MCF 10A (cell line): ENCODE data around the gene DNAJB9. TPM values are rescaled to one million over a fixed set of nuclear protein-coding genes. Genes with fewer than 3 reads are reported as not detected.

Experiments used
- Bru-seq: library from RNA; stranded (reverse); fragments of 400-500 nt; gene quantifications from one replicate; lab custom pipeline; 2021; lab: Mats Ljungman, UMichigan
- BruChase-seq, 2 experiments: library from RNA; stranded (reverse); fragments of 400-500 nt; gene quantifications; one replicate each; lab custom pipeline; 2021; lab: Mats Ljungman, UMichigan
- BruUV-seq: library from RNA; stranded (reverse); fragments of 400-500 nt; replicated peaks from 2 replicates; lab custom pipeline; 2021; lab: Mats Ljungman, UMichigan
- CTCF ChIA-PET: fragments of 300-600 bp; sonication (Branson Sonifier 250); formaldehyde crosslinking; extraction: SDS; loops from one replicate; lab custom pipeline; 2021; ENCODE audit warnings: antibody characterized with exemption, inconsistent platforms; lab: Yijun Ruan, JAX
- POLR2A ChIA-PET: fragments of 300-600, 350-650 bp; sonication (Branson Sonifier 250); formaldehyde crosslinking; extraction: SDS; loops from one replicate; lab custom pipeline; 2020; ENCODE audit warnings: antibody characterized with exemption, inconsistent platforms; lab: Yijun Ruan, JAX
- DNase-seq: peaks from one replicate; pipeline ENCODE4 v3.0.0-alpha.2; 2018; ENCODE audit not compliant: unreplicated experiment
- H3K27ac Mint-ChIP-seq: one replicate; pipeline ENCODE4 v1.8.0; 2022; ENCODE audit warnings: mild to moderate bottlenecking, low read depth, mixed read lengths; ENCODE audit not compliant: unreplicated experiment
- H3K27me3 Mint-ChIP-seq: one replicate; pipeline ENCODE4 v1.8.0; 2022; ENCODE audit warnings: mixed read lengths; ENCODE audit not compliant: insufficient read depth, unreplicated experiment
- H3K36me3 Mint-ChIP-seq: one replicate; pipeline ENCODE4 v1.8.0; 2022; ENCODE audit warnings: mild to moderate bottlenecking, moderate library complexity, mixed read lengths; ENCODE audit not compliant: insufficient read depth, unreplicated experiment
- H3K4me1 Mint-ChIP-seq: one replicate; pipeline ENCODE4 v1.8.0; 2022; ENCODE audit warnings: mixed read lengths; ENCODE audit not compliant: insufficient read depth, unreplicated experiment
- H3K4me3 Mint-ChIP-seq: one replicate; pipeline ENCODE4 v1.8.0; 2022; ENCODE audit warnings: mild to moderate bottlenecking, moderate library complexity, mixed read lengths; ENCODE audit not compliant: unreplicated experiment
- H3K9me3 Mint-ChIP-seq: one replicate; pipeline ENCODE4 v1.8.0; 2022; ENCODE audit warnings: mixed read lengths; ENCODE audit not compliant: unreplicated experiment
- CTCF ChIP-seq: fragments of 200-600 bp; IDR thresholded peaks from one replicate; pipeline ENCODE4 v1.8.0; 2022; ENCODE audit warnings: antibody characterized with exemption, mild to moderate bottlenecking; ENCODE audit not compliant: unreplicated experiment
- intact Hi-C: fragments of 100-400 bp; cut with micrococcal nuclease; formaldehyde crosslinking; loops from 2 replicates; pipeline ENCODE4 v1.14.1; 2022
- long read RNA-seq: library from polyadenylated mRNA; stranded (forward); transcript quantifications from one replicate; pipeline ENCODE4 v2.0.0, GENCODE V29; 2022
- total RNA-seq: library from RNA; stranded (reverse); gene quantifications from 2 replicates; pipeline ENCODE4 v1.2.3, GENCODE V29; 2022

The DNAJB9 gene
- 43.4 and 45.9 TPM in 2 replicates for total RNA-seq
- percentile 98 among the genes with signal in this experiment for Bru-seq, nascent RNA
- percentile 92 among the genes with signal in this experiment for BruChase-seq, experiment 1, labeled RNA remaining after a 6-hour chase
- percentile 100 among the genes with signal in this experiment for BruChase-seq, experiment 2, labeled RNA remaining after a 2-hour chase
- long read RNA-seq, transcript DNAJB9-201 (3 exons, 2,715 nt): major isoform, 206 of 211 reads
- long read RNA-seq, partial matches to known transcripts: 1 of 211 reads
- long read RNA-seq, other reads (novel, unspliced or antisense): 4 of 211 reads

GRCh38 chr7:108569381-108570145, at the start of gene DNAJB9, which contains the start of gene THAP5:
Gene DNAJB9, plus strand, starts transcription at chr7:108569874. Its CDS starts 1,853 bp downstream, at chr7:108571727.
Gene THAP5, minus strand, starts transcription at chr7:108569706. Its CDS starts 137 bp downstream, at chr7:108569569.
- ChIA-PET POLR2A (interaction anchor here (0.6 to 4.6 kb wide), 17 partner anchors 9 to 1401 kb away, joined by 3 to 244 read pairs (median 3); partner anchors contain the start of genes HBP1 and PNPLA8), CTCF (interaction anchor here (0.6 to 1.2 kb wide), 3 partner anchors 27 to 42 kb away, joined by 3 read pairs; no protein-coding TSS in a partner anchor)
- BruUV-seq: no TSS peak
- no peaks in the 10 kb centered on the region for H3K27me3 Mint-ChIP-seq
- TF ChIP-seq CTCF: no peak
- peak within 1 kb of the TSS; percentile 99 for H3K27ac Mint-ChIP-seq
- peak within 1 kb of the TSS; percentile 97 for H3K4me3 Mint-ChIP-seq
- H3K9me3 Mint-ChIP-seq: no peaks in the 10 kb centered on the region
- intact Hi-C loops: loop anchor here (1.0 kb wide), 1 partner anchor 43 kb away; the partner anchor contains the start of gene PNPLA8
- peak; percentile 99 for DNase-seq
- peaks cover 64% of the 10 kb centered on the region for H3K36me3 Mint-ChIP-seq
- H3K4me1 Mint-ChIP-seq: peaks cover 28% of the 10 kb centered on the region

GRCh38 chr7:108522780-108523179, 46.9 kb upstream of the DNAJB9 start:
- no TSS peak for BruUV-seq
- H3K9me3 Mint-ChIP-seq: no peaks in the 10 kb centered on the region
- ChIA-PET POLR2A (interaction anchor here (1.3 to 8.5 kb wide), 2 partner anchors 9 to 47 kb away, joined by 5 to 244 read pairs; partner anchors contain the start of genes DNAJB9 and THAP5), CTCF (no interaction called here)
- no peaks in the 10 kb centered on the region for H3K27me3 Mint-ChIP-seq
- peaks cover 50% of the 10 kb centered on the region for H3K36me3 Mint-ChIP-seq
- no peak for TF ChIP-seq CTCF
- DNase-seq: no peak
- H3K27ac Mint-ChIP-seq: peak overlapping the region; percentile 55
- H3K4me1 Mint-ChIP-seq: peaks cover 58% of the 10 kb centered on the region
- H3K4me3 Mint-ChIP-seq: peak overlapping the region; percentile 28
- intact Hi-C loops: no loop called here

GRCh38 chr7:108525327-108525984, 44.2 kb upstream of the DNAJB9 start:
- Mint-ChIP-seq H3K27ac (peak overlapping the region; percentile 99), H3K4me1 (peaks cover 49% of the 10 kb centered on the region), H3K4me3 (peak overlapping the region; percentile 99), H3K27me3 (no peaks in the 10 kb centered on the region), H3K36me3 (peaks cover 26% of the 10 kb centered on the region), H3K9me3 (no peaks in the 10 kb centered on the region)
- DNase-seq: peak; percentile 84
- BruUV-seq: TSS peak; percentile 57
- ChIA-PET POLR2A (interaction anchor here (0.6 to 8.5 kb wide), 15 partner anchors 8 to 1360 kb away, joined by 3 to 244 read pairs (median 8); partner anchors contain the start of genes DNAJB9 and THAP5), CTCF (interaction anchor here (0.5 to 1.1 kb wide), 4 partner anchors 31 to 1983 kb away, joined by 3 to 5 read pairs (median 3); no protein-coding TSS in a partner anchor)
- intact Hi-C loops: no loop called here
- no peak for TF ChIP-seq CTCF
